BLaER1 treated with 17β-estradiol and CSF1 and Interleukin-3, amounts not matched to agents 10 nM and 100 nM (cell line): ENCODE data around the gene FKBP15.
"Not testable (repeated sequence)": the region's sequence is repeated elsewhere in the genome, so short reads cannot be mapped to it uniquely, and the experiment has no call there.

Experiments used
- H3K27ac ChIP-seq, 11 experiments: shearing (Covaris generic); formaldehyde crosslinking; 2 replicates each; pipeline ENCODE4 v1.8.1; 2022
- H3K27me3 ChIP-seq, 11 experiments: shearing (Covaris generic); formaldehyde crosslinking; 2 replicates each; pipeline ENCODE4 v1.8.1; 2022
- H3K36me3 ChIP-seq, 11 experiments: shearing (Covaris generic); formaldehyde crosslinking; 2 replicates each; pipeline ENCODE4 v1.8.1; 2022
- H3K4me1 ChIP-seq, 10 experiments: shearing (Covaris generic); formaldehyde crosslinking; 2 replicates each; pipeline ENCODE4 v1.8.1; 2022
- H3K4me2 ChIP-seq, 11 experiments: shearing (Covaris generic); formaldehyde crosslinking; 2 replicates each; pipeline ENCODE4 v1.8.1; 2022
- H3K4me3 ChIP-seq, 10 experiments: shearing (Covaris generic); formaldehyde crosslinking; 2 replicates each; pipeline ENCODE4 v1.8.1; 2022
- H3K9ac ChIP-seq, 11 experiments: shearing (Covaris generic); formaldehyde crosslinking; 2 replicates each; pipeline ENCODE4 v1.8.1; 2022
- H3K9me3 ChIP-seq, 11 experiments: shearing (Covaris generic); formaldehyde crosslinking; replicated peaks in 1 of 11; 2 replicates each; pipeline ENCODE4 v1.8.1; 2022
- H4K20me1 ChIP-seq, 11 experiments: shearing (Covaris generic); formaldehyde crosslinking; 2 replicates each; pipeline ENCODE4 v1.8.1; 2022
- Cebpa-rat ChIP-seq, 11 experiments: shearing (Covaris generic); IDR thresholded peaks; 2 replicates each; pipeline ENCODE4 v1.8.1; 2022

FKBP15 gene

GRCh38 chr9:113238859-113239232, 17.8 kb upstream of the FKBP15 start:
- H3K27me3 ChIP-seq = no peaks in the 10 kb centered on the region
- peaks cover 0 to 25% (median 0%) of the 10 kb centered on the region in 11 experiments; a peak in 2 of 22 replicates for H4K20me1 ChIP-seq
- H3K9me3 ChIP-seq = no peaks in the 10 kb centered on the region
- peak overlapping the region; percentile 49 to 97 (median 77) for H3K4me2 ChIP-seq
- peak overlapping the region in 1 of 10 experiments; percentile 28; a peak in 2 of 20 replicates for H3K4me3 ChIP-seq
- peaks cover 0 to 53% (median 0%) of the 10 kb centered on the region in 11 experiments; a peak in 6 of 22 replicates for H3K36me3 ChIP-seq
- TF ChIP-seq Cebpa-rat (IDR thresholded peaks at IDR 0.05) = peak in 3 of 11 experiments; percentile 13 to 36 (median 36); a peak in 1 of 22 replicates
- peak overlapping the region in 9 of 11 experiments; percentile 9 to 48 (median 15); a peak in 8 of 22 replicates for H3K9ac ChIP-seq
- peaks cover 56 to 96% (median 81%) of the 10 kb centered on the region in 10 experiments for H3K4me1 ChIP-seq
- H3K27ac ChIP-seq = peak overlapping the region; percentile 29 to 67 (median 55); a peak in 19 of 22 replicates

GRCh38 chr9:113238202-113238858, 17.3 kb upstream of the FKBP15 start:
- H3K27me3 ChIP-seq = no peaks in the 10 kb centered on the region
- H3K9ac ChIP-seq = peak overlapping the region in 7 of 11 experiments; percentile 9 to 48 (median 17); a peak in 8 of 22 replicates
- peaks cover 0 to 21% (median 0%) of the 10 kb centered on the region in 11 experiments; a peak in 2 of 22 replicates for H4K20me1 ChIP-seq
- no peaks in the 10 kb centered on the region for H3K9me3 ChIP-seq
- TF ChIP-seq Cebpa-rat (IDR thresholded peaks at IDR 0.05) = no peak
- H3K27ac ChIP-seq = peak overlapping the region; percentile 29 to 67 (median 55); a peak in 20 of 22 replicates
- H3K4me3 ChIP-seq = no peak overlapping the region; a peak in 1 of 20 replicates
- H3K4me1 ChIP-seq = peaks cover 56 to 99% (median 81%) of the 10 kb centered on the region in 10 experiments
- peak overlapping the region; percentile 49 to 97 (median 77) for H3K4me2 ChIP-seq
- peaks cover 0 to 49% (median 0%) of the 10 kb centered on the region in 11 experiments; a peak in 6 of 22 replicates for H3K36me3 ChIP-seq

GRCh38 chr9:113237026-113237425, 15.9 kb upstream of the FKBP15 start:
- Histone ChIP-seq H3K9me3 (no peaks in the 10 kb centered on the region), H3K4me2 (peak overlapping the region in 8 of 11 experiments; percentile 31 to 97 (median 78); a peak in 13 of 22 replicates), H3K9ac (no peak overlapping the region), H3K4me1 (peaks cover 56 to 99% (median 81%) of the 10 kb centered on the region in 10 experiments), H3K36me3 (peaks cover 0 to 42% (median 0%) of the 10 kb centered on the region in 11 experiments; a peak in 5 of 22 replicates), H3K4me3 (no peak overlapping the region), H4K20me1 (peaks cover 0 to 9% (median 0%) of the 10 kb centered on the region in 11 experiments; a peak in 2 of 22 replicates), H3K27ac (peak overlapping the region in 6 of 11 experiments; percentile 41 to 67 (median 57); a peak in 4 of 22 replicates), H3K27me3 (no peaks in the 10 kb centered on the region)
- no peak for TF ChIP-seq Cebpa-rat (IDR thresholded peaks at IDR 0.05)

GRCh38 chr9:113235701-113236255, 14.7 kb upstream of the FKBP15 start:
- peak overlapping the region in 4 of 11 experiments; percentile 12 to 16 (median 14); a peak in 1 of 22 replicates for H3K9ac ChIP-seq
- H3K27ac ChIP-seq = peak overlapping the region in 10 of 11 experiments; percentile 78 to 94 (median 84); a peak in 17 of 22 replicates
- 0 out of 22 replicates have a peak, but pooled peaks of 1 of the 11 experiments have one; percentile 32 for TF ChIP-seq Cebpa-rat (IDR thresholded peaks at IDR 0.05)
- H3K4me2 ChIP-seq = peak overlapping the region; percentile 13 to 97 (median 85); a peak in 18 of 22 replicates
- not testable (repeated sequence) for H3K27me3 ChIP-seq, H3K9me3 ChIP-seq, H4K20me1 ChIP-seq, H3K4me3 ChIP-seq
- peaks cover 0 to 36% (median 3%) of the 10 kb centered on the region in 11 experiments; a peak in 8 of 22 replicates for H3K36me3 ChIP-seq
- peaks cover 64 to 99% (median 92%) of the 10 kb centered on the region in 10 experiments for H3K4me1 ChIP-seq

GRCh38 chr9:113231701-113232100, 10.6 kb upstream of the FKBP15 start:
- Histone ChIP-seq H3K27me3 (no peaks in the 10 kb centered on the region), H3K4me3 (peak overlapping the region in 3 of 10 experiments; percentile 42 to 60 (median 49); a peak in 2 of 20 replicates), H3K9me3 (no peaks in the 10 kb centered on the region), H3K27ac (peak overlapping the region; percentile 78 to 94 (median 84)), H3K9ac (peak overlapping the region in 6 of 11 experiments; percentile 10 to 82 (median 74); a peak in 10 of 22 replicates), H4K20me1 (peaks cover 0 to 11% (median 0%) of the 10 kb centered on the region in 11 experiments; a peak in 2 of 22 replicates), H3K36me3 (peaks cover 10 to 45% (median 22%) of the 10 kb centered on the region in 11 experiments; a peak in 19 of 22 replicates), H3K4me2 (peak overlapping the region; percentile 69 to 97 (median 85)), H3K4me1 (peaks cover 45 to 100% (median 74%) of the 10 kb centered on the region in 10 experiments)
- TF ChIP-seq Cebpa-rat (IDR thresholded peaks at IDR 0.05) = no peak

- no peak for TF ChIP-seq Cebpa-rat (IDR thresholded peaks at IDR 0.05)
- peak overlapping the region in 4 of 11 experiments; percentile 33 to 97 (median 64); a peak in 9 of 22 replicates for H3K4me2 ChIP-seq
- H3K4me3 ChIP-seq = no peak overlapping the region
- no peaks in the 10 kb centered on the region for H3K9me3 ChIP-seq
- H3K27ac ChIP-seq = peak overlapping the region in 1 of 11 experiments; percentile 14; a peak in 1 of 22 replicates
- peaks cover 10 to 75% (median 38%) of the 10 kb centered on the region in 11 experiments; a peak in 20 of 22 replicates for H3K36me3 ChIP-seq
- H3K4me1 ChIP-seq = peaks cover 29 to 99% (median 56%) of the 10 kb centered on the region in 10 experiments
- peaks cover 0 to 42% (median 0%) of the 10 kb centered on the region in 11 experiments; a peak in 5 of 22 replicates for H4K20me1 ChIP-seq
- no peak overlapping the region for H3K9ac ChIP-seq
- no peaks in the 10 kb centered on the region for H3K27me3 ChIP-seq
Observed at GRCh38 chr9:113228130-113228665, 7.1 kb upstream of the FKBP15 start.

- Histone ChIP-seq H3K4me3 (peak overlapping the region in 1 of 10 experiments; percentile 10; a peak in 1 of 20 replicates), H3K4me2 (peak overlapping the region in 5 of 11 experiments; percentile 33 to 97 (median 49); a peak in 8 of 22 replicates), H3K9me3 (no peaks in the 10 kb centered on the region), H3K9ac (0 out of 22 replicates have a peak overlapping the region, but pooled peaks of 1 of the 11 experiments have one; percentile 21), H3K27ac (peak overlapping the region in 2 of 11 experiments; percentile 14 to 34; a peak in 2 of 22 replicates), H3K36me3 (peaks cover 10 to 75% (median 38%) of the 10 kb centered on the region in 11 experiments; a peak in 20 of 22 replicates), H4K20me1 (peaks cover 0 to 50% (median 5%) of the 10 kb centered on the region in 11 experiments; a peak in 7 of 22 replicates), H3K27me3 (no peaks in the 10 kb centered on the region), H3K4me1 (peaks cover 29 to 94% (median 56%) of the 10 kb centered on the region in 10 experiments)
- no peak for TF ChIP-seq Cebpa-rat (IDR thresholded peaks at IDR 0.05)
Observed at GRCh38 chr9:113227436-113227835, 6.4 kb upstream of the FKBP15 start.

- H3K4me1 ChIP-seq = peaks cover 38 to 67% (median 54%) of the 10 kb centered on the region in 10 experiments
- peak overlapping the region in 6 of 10 experiments; percentile 83 to 98 (median 92); a peak in 8 of 20 replicates for H3K4me3 ChIP-seq
- H3K9me3 ChIP-seq = no peaks in the 10 kb centered on the region
- peak overlapping the region in 3 of 11 experiments; percentile 90 to 91 (median 90); a peak in 7 of 22 replicates for H3K9ac ChIP-seq
- no peak overlapping the region; a peak in 1 of 22 replicates for H3K27ac ChIP-seq
- H3K36me3 ChIP-seq = peaks cover 6 to 52% (median 35%) of the 10 kb centered on the region in 11 experiments; a peak in 20 of 22 replicates
- H3K4me2 ChIP-seq = peak overlapping the region; percentile 22 to 98 (median 94); a peak in 20 of 22 replicates
- no peaks in the 10 kb centered on the region for H3K27me3 ChIP-seq
- H4K20me1 ChIP-seq = peaks cover 0 to 53% (median 9%) of the 10 kb centered on the region in 11 experiments; a peak in 8 of 22 replicates
- no peak for TF ChIP-seq Cebpa-rat (IDR thresholded peaks at IDR 0.05)
Observed at GRCh38 chr9:113223963-113224362, 2.9 kb upstream of the FKBP15 start.
